Measurements from ENCODE around the gene RRP8. TPM values are rescaled to one million over a fixed set of nuclear protein-coding genes. Genes with fewer than 3 reads are reported as not detected.

RRP8 gene
- polyA plus RNA-seq, 10 donors, result 16.4 to 22.6 (median 18.6) TPM

GRCh38 chr11:6633422-6634408 is 30.3 kb upstream of the RRP8 start:
- DNase-seq, result no peak

- DNase-seq, result no peak
Measured at GRCh38 chr11:6632116-6633073, 29.0 kb upstream of the RRP8 start.

- no peak for DNase-seq
Measured at GRCh38 chr11:6631361-6631890, 28.0 kb upstream of the RRP8 start.

- DNase-seq, result no peak
Measured at GRCh38 chr11:6630632-6631291, 27.3 kb upstream of the RRP8 start.

GRCh38 chr11:6629892-6630631 is 26.6 kb upstream of the RRP8 start:
- no peak for DNase-seq

- no peak for DNase-seq
Measured at GRCh38 chr11:6629573-6629891, 26.1 kb upstream of the RRP8 start.

GRCh38 chr11:6628526-6628925 is 25.1 kb upstream of the RRP8 start:
- DNase-seq, result no peak

- DNase-seq, result no peak
Measured at GRCh38 chr11:6627762-6628241, 24.4 kb upstream of the RRP8 start.

- no peak for DNase-seq
Measured at GRCh38 chr11:6626971-6627761, 23.8 kb upstream of the RRP8 start.

GRCh38 chr11:6625832-6626420 is 22.5 kb upstream of the RRP8 start:
- no peak for DNase-seq

GRCh38 chr11:6625156-6625831 is 21.9 kb upstream of the RRP8 start:
- DNase-seq, result no peak

- DNase-seq, result no peak
Measured at GRCh38 chr11:6623391-6624363, 20.3 kb upstream of the RRP8 start.

GRCh38 chr11:6622261-6623171 is 19.1 kb upstream of the RRP8 start:
- DNase-seq, result peak in 1 of 3 donors; percentile 43

GRCh38 chr11:6621711-6622211 is 18.3 kb upstream of the RRP8 start:
- no peak for DNase-seq

GRCh38 chr11:6620636-6621035 is 17.2 kb upstream of the RRP8 start:
- DNase-seq, result no peak

- DNase-seq, result peak; percentile 95 to 97 (median 96)
Measured at GRCh38 chr11:6619004-6619745, 15.8 kb upstream of the RRP8 start, which contains the start of gene TPP1. TSS of gene TPP1 (minus strand) at chr11:6619422. CDS start at chr11:6619400, 22 bp downstream.
